Neural crest cell (in vitro differentiated cells): Measurements from ENCODE around the gene SPATA24. TPM values are rescaled to one million over a fixed set of nuclear protein-coding genes. Genes with fewer than 3 reads are reported as not detected.
A peak's percentile ranks its signal among the peaks of the same experiment; 100 is the strongest.

Experiments
- DNase-seq: peaks from one replicate; pipeline ENCODE4 v3.0.0; 2021; ENCODE audit warnings: low read depth, mixed read lengths, low spot score
- H3K27ac Mint-ChIP-seq: one replicate; pipeline ENCODE4 v1.8.0; 2021; ENCODE audit warnings: mild to moderate bottlenecking, mixed read lengths; ENCODE audit not compliant: unreplicated experiment
- H3K27me3 Mint-ChIP-seq: 2 replicates; pipeline ENCODE4 v1.8.0; 2021; ENCODE audit warnings: low read depth, mild to moderate bottlenecking, mixed read lengths
- H3K36me3 Mint-ChIP-seq: 2 replicates; pipeline ENCODE4 v1.8.0; 2021; ENCODE audit warnings: low read depth, mild to moderate bottlenecking, mixed read lengths
- H3K4me1 Mint-ChIP-seq: 2 replicates; pipeline ENCODE4 v1.8.0; 2021; ENCODE audit warnings: mixed read lengths
- H3K4me3 Mint-ChIP-seq: one replicate; pipeline ENCODE4 v1.8.0; 2021; ENCODE audit warnings: mild to moderate bottlenecking, mixed read lengths
- H3K9me3 Mint-ChIP-seq: 2 replicates; pipeline ENCODE4 v1.8.0; 2021; ENCODE audit warnings: mixed read lengths
- CTCF ChIP-seq: fragments of 200-600 bp; sonication (generic); conservative IDR thresholded peaks from 2 replicates; pipeline ENCODE4 v1.5.0; 2021; ENCODE audit warnings: antibody characterized with exemption, mild to moderate bottlenecking
- total RNA-seq: library from RNA; stranded (reverse); gene quantifications from 2 replicates; pipeline ENCODE4 v1.2.1, GENCODE V29; 2021

The SPATA24 gene
- total RNA-seq, 1 donor from 2014 or later: 16.1 TPM

GRCh38 chr5:139422307-139422893 lies 18.5 kb upstream of the SPATA24 start:
- Mint-ChIP-seq H3K36me3 (peaks cover 6% of the 10 kb centered on the region), H3K4me3 (no peak overlapping the region), H3K9me3 (no peaks in the 10 kb centered on the region), H3K27ac (no peak overlapping the region), H3K27me3 (no peaks in the 10 kb centered on the region), H3K4me1 (no peaks in the 10 kb centered on the region)
- TF ChIP-seq CTCF: peak; percentile 94
- DNase-seq: peak; percentile 48

GRCh38 chr5:139419226-139420192 lies 15.6 kb upstream of the SPATA24 start:
- Mint-ChIP-seq H3K9me3 (no peaks in the 10 kb centered on the region), H3K27me3 (no peaks in the 10 kb centered on the region), H3K36me3 (peaks cover 6% of the 10 kb centered on the region), H3K4me1 (no peaks in the 10 kb centered on the region), H3K4me3 (no peak overlapping the region), H3K27ac (no peak overlapping the region)
- no peak for TF ChIP-seq CTCF
- no peak for DNase-seq

- H3K27me3 Mint-ChIP-seq: no peaks in the 10 kb centered on the region
- no peaks in the 10 kb centered on the region for H3K9me3 Mint-ChIP-seq
- no peak for DNase-seq
- peaks cover 6% of the 10 kb centered on the region for H3K36me3 Mint-ChIP-seq
- no peak overlapping the region for H3K4me3 Mint-ChIP-seq
- no peaks in the 10 kb centered on the region for H3K4me1 Mint-ChIP-seq
- H3K27ac Mint-ChIP-seq: no peak overlapping the region
- TF ChIP-seq CTCF: no peak
Observed at GRCh38 chr5:139418793-139419192, 14.9 kb upstream of the SPATA24 start.

- Mint-ChIP-seq H3K27ac (no peak overlapping the region), H3K36me3 (peaks cover 6% of the 10 kb centered on the region), H3K4me1 (no peaks in the 10 kb centered on the region), H3K4me3 (no peak overlapping the region), H3K27me3 (no peaks in the 10 kb centered on the region), H3K9me3 (no peaks in the 10 kb centered on the region)
- DNase-seq: no peak
- no peak for TF ChIP-seq CTCF
Observed at GRCh38 chr5:139417214-139417613, 13.3 kb upstream of the SPATA24 start.

GRCh38 chr5:139416651-139417050 lies 12.8 kb upstream of the SPATA24 start:
- H3K27ac Mint-ChIP-seq: no peak overlapping the region
- no peak overlapping the region for H3K4me3 Mint-ChIP-seq
- TF ChIP-seq CTCF: no peak
- H3K27me3 Mint-ChIP-seq: no peaks in the 10 kb centered on the region
- peaks cover 6% of the 10 kb centered on the region for H3K36me3 Mint-ChIP-seq
- no peak for DNase-seq
- no peaks in the 10 kb centered on the region for H3K9me3 Mint-ChIP-seq
- no peaks in the 10 kb centered on the region for H3K4me1 Mint-ChIP-seq
